SH-SY5Y (cell line): ENCODE results near the gene OLAH.

Source experiments
- GATA2 ChIP-seq: IDR thresholded peaks from 2 replicates; pipeline ENCODE4 v1.6.1; 2011; ENCODE audit warnings: mild to moderate bottlenecking, low read depth, low read length
- GATA3 ChIP-seq: IDR thresholded peaks from 2 replicates; pipeline ENCODE4 v1.6.1; 2011; ENCODE audit warnings: low read depth, mild to moderate bottlenecking, low read length, moderate library complexity

DNA sequence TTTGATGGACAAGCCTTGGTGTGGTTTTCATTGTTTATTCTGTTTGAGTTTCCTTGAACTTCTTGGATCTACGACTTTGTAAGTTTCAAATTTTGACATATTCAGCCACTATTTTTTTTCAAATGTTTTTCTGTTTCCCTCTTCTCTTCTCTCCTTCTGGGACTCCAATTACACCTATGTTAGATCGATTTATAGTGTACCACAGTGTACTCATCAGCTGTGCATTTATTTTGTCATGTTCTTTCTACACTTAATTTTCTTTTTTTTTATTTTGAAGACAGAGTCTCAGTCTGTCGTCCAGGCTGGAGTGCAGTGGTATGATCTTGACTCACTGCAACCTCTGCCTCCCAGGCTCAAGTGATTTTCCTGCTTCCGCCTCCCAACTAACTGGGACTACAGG is 16.2 kb downstream of the OLAH start:
- TF ChIP-seq GATA2 (no peak), GATA3 (no peak)
